GM18499 (cell line): ENCODE data around the gene ST8SIA4.

Source experiments
- ATAC-seq: cut with Tn5 transposase; IDR thresholded peaks from one replicate; pipeline ENCODE4 v1.9.1; 2021; ENCODE audit warnings: moderate number of reproducible peaks; ENCODE audit not compliant: insufficient read depth, unreplicated experiment

Gene ST8SIA4

GRCh38 chr5:100872408-100873190, 30.5 kb downstream of the ST8SIA4 start:
- ATAC-seq = no peak

GRCh38 chr5:100867039-100867562, 36.0 kb downstream of the ST8SIA4 start:
- no peak for ATAC-seq

- ATAC-seq = no peak
These were observed 38.2 kb downstream of the ST8SIA4 start for GRCh38 chr5:100864931-100865330.

GRCh38 chr5:100863739-100864138, 39.3 kb downstream of the ST8SIA4 start:
- no peak for ATAC-seq

- no peak for ATAC-seq
These were observed 41.9 kb downstream of the ST8SIA4 start for GRCh38 chr5:100861148-100861547.

GRCh38 chr5:100860407-100860806, 42.7 kb downstream of the ST8SIA4 start:
- peak; percentile 42 for ATAC-seq

GRCh38 chr5:100858987-100859545, 44.0 kb downstream of the ST8SIA4 start:
- ATAC-seq = no peak

GRCh38 chr5:100856462-100856861, 46.6 kb downstream of the ST8SIA4 start:
- ATAC-seq = no peak

- no peak for ATAC-seq
These were observed 47.1 kb downstream of the ST8SIA4 start for GRCh38 chr5:100855937-100856430.

GRCh38 chr5:100855295-100855694, 47.8 kb downstream of the ST8SIA4 start:
- no peak for ATAC-seq

- no peak for ATAC-seq
These were observed 48.5 kb downstream of the ST8SIA4 start for GRCh38 chr5:100854591-100854990.

GRCh38 chr5:100853582-100853981, 49.5 kb downstream of the ST8SIA4 start:
- ATAC-seq = no peak

- ATAC-seq = peak; percentile 91
These were observed 50.1 kb downstream of the ST8SIA4 start for GRCh38 chr5:100852988-100853449.

- ATAC-seq = no peak
These were observed 51.0 kb downstream of the ST8SIA4 start for GRCh38 chr5:100852051-100852450.

GRCh38 chr5:100846772-100847171, 56.3 kb downstream of the ST8SIA4 start:
- ATAC-seq = no peak

- ATAC-seq = no peak
These were observed 61.0 kb downstream of the ST8SIA4 start for GRCh38 chr5:100842080-100842479.

- no peak for ATAC-seq
These were observed 61.6 kb downstream of the ST8SIA4 start for GRCh38 chr5:100841358-100842076.

GRCh38 chr5:100840789-100841188, 62.3 kb downstream of the ST8SIA4 start:
- ATAC-seq = no peak

GRCh38 chr5:100840370-100840769, 62.7 kb downstream of the ST8SIA4 start:
- ATAC-seq = peak; percentile 71

- ATAC-seq = no peak
These were observed 65.0 kb downstream of the ST8SIA4 start for GRCh38 chr5:100838048-100838473.

GRCh38 chr5:100834519-100834918, 68.6 kb downstream of the ST8SIA4 start:
- ATAC-seq = no peak
